B cell (primary cell): ENCODE measurements around the gene PDP2. TPM values are rescaled to one million over a fixed set of nuclear protein-coding genes. Genes with fewer than 3 reads are reported as not detected.

Experiments
- ATAC-seq: fragments of 200-7000 bp; cut with Tn5 transposase; one replicate; pipeline ENCODE4 v1.10.0; 2021; ENCODE audit warnings: low read depth, mild to moderate bottlenecking, moderate number of reproducible peaks, moderate library complexity
- CTCF ChIA-PET: fragments of 350-600 bp; sonication (Branson Sonifier 250); formaldehyde crosslinking; loops from one replicate; lab custom pipeline; 2021; ENCODE audit warnings: antibody characterized with exemption, inconsistent platforms; lab: Charles Lee
- POLR2A ChIA-PET: fragments of 350-600 bp; sonication (Branson Sonifier 250); formaldehyde crosslinking; loops from one replicate; lab custom pipeline; 2021; ENCODE audit warnings: antibody characterized with exemption; lab: Charles Lee
- DNase-seq: peaks from one replicate; pipeline ENCODE4 v3.0.0; 2013
- H2AFZ ChIP-seq: 2 replicates; pipeline ENCODE4 v1.6.1; 2012; ENCODE audit warnings: mild to moderate bottlenecking, low read depth, low read length; ENCODE audit not compliant: insufficient read depth, poor library complexity, severe bottlenecking
- H3K27ac ChIP-seq, 2 donors: 1 replicate in 1 of 2; 2 replicates in 1 of 2; pipeline ENCODE4 v1.5.1; 2012 to 2013; ENCODE audit warnings: low read length in 2 of 2, mild to moderate bottlenecking in 2 of 2, moderate library complexity in 1 of 2
- H3K27me3 ChIP-seq, 4 experiments: fragments of 200-600 bp in 1 of 4; sonication (generic) in 1 of 4; replicated peaks in 1 of 4; 1 replicate in 2 of 4; 2 replicates in 2 of 4; pipeline versions ENCODE4 v1.6.1 to v1.7.0; 2013 to 2016; ENCODE audit warnings: low read length in 3 of 4, mild to moderate bottlenecking in 2 of 4, mixed read lengths in 1 of 4, moderate library complexity in 1 of 4; ENCODE audit not compliant: insufficient read depth in 4 of 4, control insufficient read depth in 3 of 4; ENCODE audit errors: control extremely low read depth in 1 of 4
- H3K36me3 ChIP-seq, 2 experiments: replicated peaks in 1 of 2; 1 replicate in 1 of 2; 2 replicates in 1 of 2; pipeline versions ENCODE4 v1.6.1 to v1.7.1; 2013; ENCODE audit warnings: low read length in 1 of 2; ENCODE audit not compliant: insufficient read depth in 2 of 2, control insufficient read depth in 1 of 2; ENCODE audit errors: control extremely low read depth in 1 of 2, extremely low read depth in 1 of 2
- H3K4me1 ChIP-seq, 2 donors: fragments of 200-600 bp in 1 of 2; sonication (generic) in 1 of 2; 1 replicate in 1 of 2; 2 replicates in 1 of 2; pipeline versions ENCODE4 v1.5.1 to v1.6.1; 2013 to 2017; ENCODE audit warnings: low read length in 2 of 2; ENCODE audit not compliant: control insufficient read depth in 2 of 2, insufficient read depth in 2 of 2
- H3K4me2 ChIP-seq: replicated peaks from 2 replicates; pipeline ENCODE3; 2012; ENCODE audit warnings: mild to moderate bottlenecking, low read depth, low read length; ENCODE audit not compliant: poor library complexity, severe bottlenecking
- H3K4me3 ChIP-seq, 5 experiments: fragments of 200-600 bp in 1 of 5; sonication (generic) in 1 of 5; 1 replicate in 3 of 5; 2 replicates in 2 of 5; pipeline versions ENCODE4 v1.5.1 to v1.7.0; 2011 to 2016; ENCODE audit warnings: low read length in 4 of 5, mild to moderate bottlenecking in 4 of 5, low read depth in 2 of 5, control low read depth in 1 of 5, moderate library complexity in 1 of 5; ENCODE audit not compliant: insufficient read depth in 1 of 5; ENCODE audit errors: control extremely low read depth in 1 of 5, extremely low read depth in 1 of 5
- H3K79me2 ChIP-seq: fragments of 200-600 bp; sonication (generic); one replicate; pipeline ENCODE4 v1.6.0; 2016; ENCODE audit warnings: low read length; ENCODE audit not compliant: control insufficient read depth, insufficient read depth
- H3K9ac ChIP-seq: fragments of 200-600 bp; sonication (generic); 2 replicates; pipeline ENCODE4 v1.6.1; 2017; ENCODE audit warnings: mild to moderate bottlenecking, low read length, moderate library complexity
- H3K9me3 ChIP-seq, 3 donors: one replicate each; pipeline versions ENCODE4 v1.6.1 to v1.7.1; 2013; ENCODE audit warnings: low read length in 2 of 3; ENCODE audit not compliant: control insufficient read depth in 2 of 3, insufficient read depth in 1 of 3; ENCODE audit errors: control extremely low read depth in 1 of 3
- H4K20me1 ChIP-seq: 2 replicates; pipeline ENCODE4 v1.6.0; 2012; ENCODE audit warnings: mild to moderate bottlenecking, low read length; ENCODE audit not compliant: insufficient read depth, control insufficient read depth, poor library complexity, severe bottlenecking
- H3K27ac Mint-ChIP-seq: one replicate; pipeline ENCODE4 v1.8.0; 2021; ENCODE audit warnings: mixed read lengths
- H3K27me3 Mint-ChIP-seq: one replicate; pipeline ENCODE4 v1.8.0; 2021; ENCODE audit warnings: mixed read lengths
- H3K4me1 Mint-ChIP-seq: one replicate; pipeline ENCODE4 v1.8.0; 2021; ENCODE audit warnings: mixed read lengths
- H3K4me3 Mint-ChIP-seq: one replicate; pipeline ENCODE4 v1.8.0; 2021; ENCODE audit warnings: mixed read lengths
- H3K9me3 Mint-ChIP-seq: one replicate; pipeline ENCODE4 v1.8.0; 2022; ENCODE audit warnings: mixed read lengths; ENCODE audit not compliant: insufficient read depth
- EZH2 ChIP-seq: IDR thresholded peaks from 2 replicates; pipeline ENCODE4 v1.6.1; 2012; ENCODE audit warnings: borderline replicate concordance, low read depth, mild to moderate bottlenecking, moderate library complexity, low read length; ENCODE audit not compliant: insufficient read depth, poor library complexity, severe bottlenecking
- WGBS: methylation state at CpG from one replicate; pipeline ENCODE4 v1.1.5; 2013; ENCODE audit warnings: missing lambda C conversion rate; ENCODE audit not compliant: insufficient coverage; 5-methylcytosine and 5-hydroxymethylcytosine counted together
- intact Hi-C: fragments of 100-400 bp; cut with micrococcal nuclease; formaldehyde crosslinking; loops from one replicate; pipeline ENCODE4 v1.10.0; 2022
- polyA plus RNA-seq: library from polyadenylated mRNA; depleted of rRNA; stranded (reverse); fragments of >200 nt; gene quantifications from 2 replicates; pipeline ENCODE4 v1.2.3, GENCODE V29; 2012
- total RNA-seq, 2 donors: library from RNA; stranded (reverse); fragments of 120-200 nt in 1 of 2; gene quantifications; 1 replicate in 1 of 2; 2 replicates in 1 of 2; pipeline versions ENCODE4 v1.2.3 to v1.2.4, GENCODE V29; 2013 to 2022
- TF ChIP-seq, protein P1 (sequence below): fragments of 200-600 bp; IDR thresholded peaks from one replicate; pipeline ENCODE4 v1.8.0; 2022; ENCODE audit warnings: antibody characterized with exemption, mild to moderate bottlenecking

PDP2 gene
- total and polyA plus RNA-seq, 2 donors (not counting 1 experiment from before 2014, with no cell fraction given), result 1.9 to 18.7 TPM

DNA sequence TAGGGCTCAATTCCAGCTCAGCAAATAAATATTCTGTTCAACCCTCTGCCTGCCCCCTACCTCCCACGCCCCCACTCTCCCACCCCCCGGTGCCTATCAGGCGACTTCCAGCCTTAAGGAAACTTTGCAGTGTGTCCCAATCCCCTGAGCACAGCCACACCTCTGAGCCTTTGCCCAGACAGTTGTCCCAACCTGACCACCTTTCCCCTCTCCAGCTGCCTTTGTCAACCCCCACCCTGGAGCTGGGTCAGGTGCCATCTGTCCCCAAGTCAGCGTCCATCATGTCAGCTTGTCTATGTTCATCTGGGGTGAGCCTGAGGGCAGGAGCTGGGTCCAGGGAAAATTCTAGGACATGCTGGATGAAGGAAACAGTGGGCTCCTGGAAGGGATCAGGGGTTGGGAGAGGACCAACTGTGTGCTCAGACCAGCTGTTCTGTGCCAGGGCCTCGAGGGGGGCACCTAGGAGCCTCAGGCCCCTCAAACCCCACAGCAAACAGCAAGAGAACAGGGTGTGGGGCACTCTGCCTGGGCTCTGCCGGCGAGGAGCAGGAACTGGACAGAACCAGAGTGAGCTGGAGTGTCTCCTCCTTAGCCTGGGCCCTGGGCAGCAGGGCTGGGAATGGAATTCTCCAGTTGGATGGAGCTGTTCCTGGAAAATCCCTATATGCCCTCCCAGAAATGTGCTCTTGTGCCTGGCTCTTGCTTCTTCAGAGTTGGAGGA lies 20.6 kb downstream of the PDP2 start:
- H2AFZ ChIP-seq, result no peak overlapping the region
- H4K20me1 ChIP-seq, result no peaks in the 10 kb centered on the region
- peaks cover 0 to 3% (median 0%) of the 10 kb centered on the region in 4 experiments for H3K27me3 ChIP-seq
- H3K27me3 Mint-ChIP-seq, result no peaks in the 10 kb centered on the region
- ChIA-PET POLR2A (no interaction called here), CTCF (interaction anchor here (0.9 kb wide), 1 partner anchor 36 kb away, joined by 3 read pairs; no protein-coding TSS in a partner anchor)
- no peak for DNase-seq
- WGBS, result 79% methylated on average over 4 of the region's 7 CpGs
- no peak overlapping the region for H3K27ac Mint-ChIP-seq
- no peaks in the 10 kb centered on the region for H3K79me2 ChIP-seq
- no peak overlapping the region for H3K4me3 Mint-ChIP-seq
- H3K4me2 ChIP-seq, result no peak overlapping the region
- H3K9ac ChIP-seq, result no peak overlapping the region
- no peaks in the 10 kb centered on the region for H3K9me3 ChIP-seq
- H3K36me3 ChIP-seq, result no peaks in the 10 kb centered on the region
- H3K9me3 Mint-ChIP-seq, result no peaks in the 10 kb centered on the region
- no peak overlapping the region for H3K4me3 ChIP-seq
- H3K4me1 ChIP-seq, result no peaks in the 10 kb centered on the region
- H3K4me1 Mint-ChIP-seq, result no peaks in the 10 kb centered on the region
- no peak for TF ChIP-seq EZH2
- TF ChIP-seq, protein P1, sequence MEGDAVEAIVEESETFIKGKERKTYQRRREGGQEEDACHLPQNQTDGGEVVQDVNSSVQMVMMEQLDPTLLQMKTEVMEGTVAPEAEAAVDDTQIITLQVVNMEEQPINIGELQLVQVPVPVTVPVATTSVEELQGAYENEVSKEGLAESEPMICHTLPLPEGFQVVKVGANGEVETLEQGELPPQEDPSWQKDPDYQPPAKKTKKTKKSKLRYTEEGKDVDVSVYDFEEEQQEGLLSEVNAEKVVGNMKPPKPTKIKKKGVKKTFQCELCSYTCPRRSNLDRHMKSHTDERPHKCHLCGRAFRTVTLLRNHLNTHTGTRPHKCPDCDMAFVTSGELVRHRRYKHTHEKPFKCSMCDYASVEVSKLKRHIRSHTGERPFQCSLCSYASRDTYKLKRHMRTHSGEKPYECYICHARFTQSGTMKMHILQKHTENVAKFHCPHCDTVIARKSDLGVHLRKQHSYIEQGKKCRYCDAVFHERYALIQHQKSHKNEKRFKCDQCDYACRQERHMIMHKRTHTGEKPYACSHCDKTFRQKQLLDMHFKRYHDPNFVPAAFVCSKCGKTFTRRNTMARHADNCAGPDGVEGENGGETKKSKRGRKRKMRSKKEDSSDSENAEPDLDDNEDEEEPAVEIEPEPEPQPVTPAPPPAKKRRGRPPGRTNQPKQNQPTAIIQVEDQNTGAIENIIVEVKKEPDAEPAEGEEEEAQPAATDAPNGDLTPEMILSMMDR, result no peak
- ATAC-seq, result no peak
- H3K27ac ChIP-seq, result no peak overlapping the region
- intact Hi-C loops, result no loop called here

DNA sequence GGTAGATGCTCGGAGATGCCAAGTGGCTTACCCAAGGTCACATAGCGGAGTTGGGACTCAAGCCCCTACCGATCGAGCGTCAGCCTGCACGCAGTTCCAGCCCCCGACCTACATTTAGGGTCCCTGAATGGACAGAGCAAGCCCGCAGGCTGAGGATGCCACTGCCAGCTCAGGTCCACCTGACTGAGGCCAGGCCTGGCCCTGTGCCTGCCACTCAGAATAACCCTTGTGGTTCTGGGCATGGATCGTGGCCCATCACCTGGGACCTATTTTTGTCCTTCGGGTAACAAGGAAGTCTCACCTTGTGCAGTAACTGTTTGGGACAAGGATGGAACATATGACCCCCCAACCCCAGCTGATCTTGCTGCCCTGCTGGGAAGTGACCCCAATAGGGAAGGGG lies 21.3 kb downstream of the PDP2 start:
- Mint-ChIP-seq H3K27ac (no peak overlapping the region), H3K27me3 (no peaks in the 10 kb centered on the region), H3K4me3 (no peak overlapping the region), H3K9me3 (no peaks in the 10 kb centered on the region), H3K4me1 (no peaks in the 10 kb centered on the region)
- no peak for TF ChIP-seq EZH2
- TF ChIP-seq, protein P1, result no peak
- Histone ChIP-seq H3K9me3 (no peaks in the 10 kb centered on the region), H2AFZ (no peak overlapping the region), H3K4me2 (no peak overlapping the region), H3K36me3 (no peaks in the 10 kb centered on the region), H3K79me2 (no peaks in the 10 kb centered on the region), H3K27ac (no peak overlapping the region), H4K20me1 (no peaks in the 10 kb centered on the region), H3K27me3 (peaks cover 0 to 3% (median 0%) of the 10 kb centered on the region in 4 experiments), H3K4me1 (no peaks in the 10 kb centered on the region), H3K4me3 (no peak overlapping the region), H3K9ac (no peak overlapping the region)
- ChIA-PET CTCF (interaction anchor here (0.9 kb wide), 1 partner anchor 35 kb away, joined by 3 read pairs; no protein-coding TSS in a partner anchor), POLR2A (no interaction called here)
- ATAC-seq (no peak), DNase-seq (no peak)
- intact Hi-C loops, result no loop called here
- WGBS, result 96% methylated on average over 9 of the region's 10 CpGs
